BLaER1 treated with 17β-estradiol and CSF1 and Interleukin-3, amounts not matched to agents 10 nM and 100 nM (cell line): Measurements from ENCODE around the gene CHN2.

Experiments
- H3K27ac ChIP-seq, 11 experiments: shearing (Covaris generic); formaldehyde crosslinking; 2 replicates each; pipeline ENCODE4 v1.8.1; 2022
- H3K27me3 ChIP-seq, 11 experiments: shearing (Covaris generic); formaldehyde crosslinking; 2 replicates each; pipeline ENCODE4 v1.8.1; 2022
- H3K36me3 ChIP-seq, 11 experiments: shearing (Covaris generic); formaldehyde crosslinking; 2 replicates each; pipeline ENCODE4 v1.8.1; 2022
- H3K4me1 ChIP-seq, 10 experiments: shearing (Covaris generic); formaldehyde crosslinking; 2 replicates each; pipeline ENCODE4 v1.8.1; 2022
- H3K4me2 ChIP-seq, 11 experiments: shearing (Covaris generic); formaldehyde crosslinking; 2 replicates each; pipeline ENCODE4 v1.8.1; 2022
- H3K4me3 ChIP-seq, 10 experiments: shearing (Covaris generic); formaldehyde crosslinking; 2 replicates each; pipeline ENCODE4 v1.8.1; 2022
- H3K9ac ChIP-seq, 11 experiments: shearing (Covaris generic); formaldehyde crosslinking; 2 replicates each; pipeline ENCODE4 v1.8.1; 2022
- H3K9me3 ChIP-seq, 11 experiments: shearing (Covaris generic); formaldehyde crosslinking; replicated peaks in 1 of 11; 2 replicates each; pipeline ENCODE4 v1.8.1; 2022
- H4K20me1 ChIP-seq, 11 experiments: shearing (Covaris generic); formaldehyde crosslinking; 2 replicates each; pipeline ENCODE4 v1.8.1; 2022
- Cebpa-rat ChIP-seq, 11 experiments: shearing (Covaris generic); IDR thresholded peaks; 2 replicates each; pipeline ENCODE4 v1.8.1; 2022

Gene CHN2

GRCh38 chr7:29319719-29320521, 125.3 kb downstream of the CHN2 start:
- peak overlapping the region in 8 of 11 experiments; percentile 2 to 55 (median 37); a peak in 10 of 22 replicates for H3K27ac ChIP-seq
- no peaks in the 10 kb centered on the region for H3K36me3 ChIP-seq
- H3K9me3 ChIP-seq: peaks cover 0 to 13% (median 2%) of the 10 kb centered on the region in 11 experiments; a peak in 4 of 22 replicates
- peaks cover 0 to 63% (median 0%) of the 10 kb centered on the region in 11 experiments; a peak in 5 of 22 replicates for H3K27me3 ChIP-seq
- H3K9ac ChIP-seq: peak overlapping the region in 1 of 11 experiments; percentile 21; a peak in 3 of 22 replicates
- no peaks in the 10 kb centered on the region; a peak in 2 of 22 replicates for H4K20me1 ChIP-seq
- H3K4me2 ChIP-seq: peak overlapping the region; percentile 70 to 87 (median 80)
- TF ChIP-seq Cebpa-rat (IDR thresholded peaks at IDR 0.05): peak in 1 of 11 experiments; percentile 6; a peak in 1 of 22 replicates
- H3K4me1 ChIP-seq: peaks cover 26 to 34% (median 32%) of the 10 kb centered on the region in 10 experiments
- H3K4me3 ChIP-seq: 0 out of 20 replicates have a peak overlapping the region, but pooled peaks of 1 of the 10 experiments have one; percentile 9

DNA sequence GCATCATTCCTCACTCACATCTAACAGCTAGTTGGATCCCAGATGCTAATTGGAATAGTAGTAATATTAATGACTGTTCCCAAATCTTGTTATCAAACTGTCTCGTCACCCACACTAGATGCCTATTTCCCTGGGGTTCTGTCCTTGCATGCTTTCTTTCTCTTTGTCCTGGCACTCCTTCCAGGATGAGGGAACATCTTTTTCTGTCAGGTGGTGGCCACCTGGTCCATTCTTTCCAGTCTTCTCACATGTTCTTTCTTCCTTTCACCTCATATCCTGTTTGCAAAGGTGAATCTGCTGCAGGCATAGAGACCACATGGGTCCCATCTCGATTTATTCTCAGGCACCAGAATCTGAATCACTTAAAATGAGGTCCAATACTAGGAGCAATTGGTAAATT, 126.0 kb downstream of the CHN2 start:
- H3K9ac ChIP-seq: no peak overlapping the region
- peak overlapping the region in 2 of 11 experiments; percentile 2 to 26; a peak in 3 of 22 replicates for H3K27ac ChIP-seq
- H4K20me1 ChIP-seq: no peaks in the 10 kb centered on the region; a peak in 2 of 22 replicates
- TF ChIP-seq Cebpa-rat (IDR thresholded peaks at IDR 0.05): no peak
- H3K4me2 ChIP-seq: peak overlapping the region; percentile 59 to 87 (median 80)
- no peaks in the 10 kb centered on the region for H3K36me3 ChIP-seq
- H3K9me3 ChIP-seq: peaks cover 0 to 19% (median 5%) of the 10 kb centered on the region in 11 experiments; a peak in 5 of 22 replicates
- peaks cover 0 to 70% (median 0%) of the 10 kb centered on the region in 11 experiments; a peak in 5 of 22 replicates for H3K27me3 ChIP-seq
- H3K4me3 ChIP-seq: no peak overlapping the region
- H3K4me1 ChIP-seq: peaks cover 26 to 34% (median 32%) of the 10 kb centered on the region in 10 experiments

- Histone ChIP-seq H3K4me1 (peaks cover 26 to 34% (median 32%) of the 10 kb centered on the region in 10 experiments), H4K20me1 (no peaks in the 10 kb centered on the region; a peak in 2 of 22 replicates), H3K27me3 (peaks cover 0 to 65% (median 0%) of the 10 kb centered on the region in 11 experiments; a peak in 5 of 22 replicates), H3K36me3 (no peaks in the 10 kb centered on the region), H3K9ac (no peak overlapping the region), H3K9me3 (peaks cover 0 to 20% (median 5%) of the 10 kb centered on the region in 11 experiments; a peak in 5 of 22 replicates), H3K4me2 (no peak overlapping the region), H3K4me3 (no peak overlapping the region), H3K27ac (no peak overlapping the region)
- TF ChIP-seq Cebpa-rat (IDR thresholded peaks at IDR 0.05): no peak
These were observed 127.6 kb downstream of the CHN2 start for GRCh38 chr7:29322023-29322712.

- H3K4me3 ChIP-seq: no peak overlapping the region
- peaks cover 33 to 40% (median 36%) of the 10 kb centered on the region in 10 experiments for H3K4me1 ChIP-seq
- H3K9me3 ChIP-seq: peaks cover 0 to 20% (median 5%) of the 10 kb centered on the region in 11 experiments; a peak in 5 of 22 replicates
- no peak for TF ChIP-seq Cebpa-rat (IDR thresholded peaks at IDR 0.05)
- H3K36me3 ChIP-seq: no peaks in the 10 kb centered on the region
- peaks cover 0 to 56% (median 0%) of the 10 kb centered on the region in 11 experiments; a peak in 4 of 22 replicates for H3K27me3 ChIP-seq
- H3K9ac ChIP-seq: no peak overlapping the region
- no peak overlapping the region for H3K4me2 ChIP-seq
- no peaks in the 10 kb centered on the region for H4K20me1 ChIP-seq
- H3K27ac ChIP-seq: no peak overlapping the region
These were observed 130.9 kb downstream of the CHN2 start for GRCh38 chr7:29325476-29325875.

GRCh38 chr7:29326864-29327263, 132.3 kb downstream of the CHN2 start:
- Histone ChIP-seq H3K27ac (no peak overlapping the region), H4K20me1 (no peaks in the 10 kb centered on the region), H3K9ac (no peak overlapping the region), H3K36me3 (no peaks in the 10 kb centered on the region), H3K4me3 (no peak overlapping the region), H3K4me2 (no peak overlapping the region), H3K27me3 (peaks cover 0 to 57% (median 0%) of the 10 kb centered on the region in 11 experiments; a peak in 4 of 22 replicates), H3K9me3 (peaks cover 0 to 20% (median 5%) of the 10 kb centered on the region in 11 experiments; a peak in 5 of 22 replicates), H3K4me1 (peaks cover 38 to 45% (median 42%) of the 10 kb centered on the region in 10 experiments)
- no peak for TF ChIP-seq Cebpa-rat (IDR thresholded peaks at IDR 0.05)

GRCh38 chr7:29327455-29327854, 132.9 kb downstream of the CHN2 start:
- H3K4me2 ChIP-seq: no peak overlapping the region
- H3K9me3 ChIP-seq: peaks cover 0 to 20% (median 5%) of the 10 kb centered on the region in 11 experiments; a peak in 5 of 22 replicates
- H3K27me3 ChIP-seq: peaks cover 0 to 57% (median 0%) of the 10 kb centered on the region in 11 experiments; a peak in 4 of 22 replicates
- H3K4me3 ChIP-seq: no peak overlapping the region
- H4K20me1 ChIP-seq: no peaks in the 10 kb centered on the region
- peaks cover 38 to 51% (median 48%) of the 10 kb centered on the region in 10 experiments for H3K4me1 ChIP-seq
- no peaks in the 10 kb centered on the region for H3K36me3 ChIP-seq
- H3K27ac ChIP-seq: peak overlapping the region in 2 of 11 experiments; percentile 66 to 92; a peak in 2 of 22 replicates
- no peak overlapping the region for H3K9ac ChIP-seq
- TF ChIP-seq Cebpa-rat (IDR thresholded peaks at IDR 0.05): no peak

DNA sequence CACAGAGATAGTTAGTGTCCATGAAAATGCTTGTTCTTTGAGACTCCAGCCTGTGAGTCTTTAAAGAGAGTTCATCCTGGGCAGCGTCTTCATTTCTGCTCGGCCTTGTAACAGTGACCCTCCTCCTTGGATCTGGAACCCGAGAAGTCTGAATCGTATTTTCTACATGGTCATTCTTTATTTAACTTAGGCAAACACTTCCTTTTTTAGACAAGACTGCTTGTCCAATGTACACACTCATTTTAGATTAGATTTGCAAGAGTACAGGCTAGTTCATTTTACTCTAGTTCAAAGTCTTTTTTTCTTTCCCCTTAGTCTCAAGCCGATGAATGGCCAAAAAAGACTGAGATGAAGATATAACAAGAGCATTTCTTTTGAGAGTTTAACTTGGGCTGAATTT, 133.5 kb downstream of the CHN2 start:
- H3K27ac ChIP-seq: peak overlapping the region in 3 of 11 experiments; percentile 6 to 92 (median 66); a peak in 6 of 22 replicates
- TF ChIP-seq Cebpa-rat (IDR thresholded peaks at IDR 0.05): no peak
- peak overlapping the region in 8 of 11 experiments; percentile 3 to 81 (median 73); a peak in 12 of 22 replicates for H3K4me2 ChIP-seq
- H3K4me3 ChIP-seq: no peak overlapping the region
- no peak overlapping the region for H3K9ac ChIP-seq
- peaks cover 0 to 20% (median 5%) of the 10 kb centered on the region in 11 experiments; a peak in 5 of 22 replicates for H3K9me3 ChIP-seq
- peaks cover 0 to 57% (median 0%) of the 10 kb centered on the region in 11 experiments; a peak in 4 of 22 replicates for H3K27me3 ChIP-seq
- no peaks in the 10 kb centered on the region for H4K20me1 ChIP-seq
- peaks cover 38 to 57% (median 54%) of the 10 kb centered on the region in 10 experiments for H3K4me1 ChIP-seq
- H3K36me3 ChIP-seq: no peaks in the 10 kb centered on the region

GRCh38 chr7:29328811-29329210, 134.2 kb downstream of the CHN2 start:
- H3K4me2 ChIP-seq: peak overlapping the region; percentile 60 to 88 (median 75); a peak in 21 of 22 replicates
- H4K20me1 ChIP-seq: no peaks in the 10 kb centered on the region
- no peak for TF ChIP-seq Cebpa-rat (IDR thresholded peaks at IDR 0.05)
- H3K4me3 ChIP-seq: no peak overlapping the region
- H3K9ac ChIP-seq: peak overlapping the region in 1 of 11 experiments; percentile 13; a peak in 1 of 22 replicates
- peaks cover 38 to 64% (median 60%) of the 10 kb centered on the region in 10 experiments for H3K4me1 ChIP-seq
- H3K27me3 ChIP-seq: peaks cover 0 to 61% (median 0%) of the 10 kb centered on the region in 11 experiments; a peak in 4 of 22 replicates
- no peaks in the 10 kb centered on the region for H3K36me3 ChIP-seq
- H3K27ac ChIP-seq: peak overlapping the region in 8 of 11 experiments; percentile 7 to 92 (median 52); a peak in 13 of 22 replicates
- H3K9me3 ChIP-seq: peaks cover 0 to 20% (median 5%) of the 10 kb centered on the region in 11 experiments; a peak in 4 of 22 replicates
